Spleen (tissue), 11 donors: ENCODE results near the gene ADGRD1. TPM values are rescaled to one million over a fixed set of nuclear protein-coding genes. Genes with fewer than 3 reads are reported as not detected.

ENCODE experiments used
- DNase-seq: peaks from one replicate; pipeline ENCODE4 v3.0.0-alpha.2; 2020
- H3K27ac ChIP-seq, 8 donors: fragments of 200-600 bp; sonication (generic) in 7 of 8; 1 replicate in 4 of 8; 2 replicates in 4 of 8; pipeline versions ENCODE4 v1.5.0 to v1.8.0; 2016 to 2021; ENCODE audit warnings: inconsistent platforms in 4 of 8, mild to moderate bottlenecking in 4 of 8, moderate library complexity in 1 of 8
- H3K27me3 ChIP-seq, 7 donors: fragments of 200-600 bp; sonication (generic) in 6 of 7; replicated peaks in 1 of 7; 1 replicate in 4 of 7; 2 replicates in 3 of 7; pipeline versions ENCODE4 v1.5.0 to v1.8.0; 2016 to 2021; ENCODE audit warnings: inconsistent platforms in 3 of 7, mild to moderate bottlenecking in 1 of 7
- H3K36me3 ChIP-seq, 6 donors: fragments of 200-600 bp; sonication (generic) in 5 of 6; 1 replicate in 4 of 6; 2 replicates in 2 of 6; pipeline versions ENCODE4 v1.5.0 to v1.8.0; 2016 to 2021; ENCODE audit warnings: inconsistent platforms in 2 of 6
- H3K4me1 ChIP-seq, 6 donors: fragments of 200-600 bp; sonication (generic) in 5 of 6; 1 replicate in 3 of 6; 2 replicates in 3 of 6; pipeline versions ENCODE4 v1.5.0 to v1.8.0; 2016 to 2021; ENCODE audit warnings: inconsistent platforms in 3 of 6
- H3K4me3 ChIP-seq, 8 donors: fragments of 200-600 bp; sonication (generic) in 7 of 8; 1 replicate in 4 of 8; 2 replicates in 4 of 8; pipeline versions ENCODE4 v1.5.0 to v1.8.0; 2016 to 2021; ENCODE audit warnings: inconsistent platforms in 4 of 8, mild to moderate bottlenecking in 4 of 8, moderate library complexity in 2 of 8
- H3K9me3 ChIP-seq, 8 donors: fragments of 200-600 bp; sonication (generic) in 7 of 8; 1 replicate in 4 of 8; 2 replicates in 4 of 8; pipeline versions ENCODE4 v1.5.0 to v1.8.0; 2016 to 2021; ENCODE audit warnings: inconsistent platforms in 4 of 8
- CTCF ChIP-seq, 11 experiments: fragments of 200-600 bp in 7 of 11; fragments of 450-650 bp in 4 of 11; sonication (generic) in 4 of 11; IDR thresholded peaks in 8 of 11; conservative IDR thresholded peaks in 3 of 11; 1 replicate in 7 of 11; 2 replicates in 4 of 11; pipeline versions ENCODE4 v1.4.0 to v1.8.0; 2016 to 2021; ENCODE audit warnings: antibody characterized with exemption in 11 of 11, inconsistent platforms in 4 of 11, mild to moderate bottlenecking in 1 of 11
- POLR2A ChIP-seq, 3 donors: fragments of 450-650 bp; IDR thresholded peaks; one replicate each; pipeline ENCODE4 v1.5.1; 2017; ENCODE audit warnings: antibody characterized with exemption in 3 of 3, mild to moderate bottlenecking in 1 of 3
- POLR2AphosphoS5 ChIP-seq, 3 donors: sonication (generic); formaldehyde crosslinking; IDR thresholded peaks; one replicate each; pipeline ENCODE4 v1.5.1; 2017; ENCODE audit warnings: antibody characterized with exemption in 3 of 3
- WGBS, 5 donors: extraction: QIAGEN DNeasy Blood & Tissue Kit in 3 of 5; methylation state at CpG; one replicate each; pipeline versions ENCODE4 v1.1.5 to v1.1.7; 2013 to 2018; 5-methylcytosine and 5-hydroxymethylcytosine counted together
- intact Hi-C: fragments of 100-400 bp; cut with DNase I; formaldehyde crosslinking; loops from one replicate; pipeline ENCODE4 v1.15.0; 2023; ENCODE audit warnings: low total_unique reads
- polyA plus RNA-seq, 3 donors: library from polyadenylated mRNA; stranded (reverse); fragments of 200-250 nt; gene quantifications; one replicate each; pipeline ENCODE4 v1.2.1, GENCODE V29; 2013
- total RNA-seq, 7 donors: library from RNA; depleted of rRNA in 3 of 7; stranded (reverse); fragments of >200 nt in 3 of 7; fragmentation: NEBNext Ultra II Directional in 4 of 7; extraction: Animal tissue kit (Norgen Biotek cat#: 25700) in 4 of 7; gene quantifications; one replicate each; pipeline versions ENCODE4 v1.1.0 to v1.2.1, GENCODE V29; 2016 to 2021
- donor health status: healthy with polysubstance abuse.
- donor health status: DM: no; HTN: no; CAD: no; lungs with moderate emphysema.
- donor health status: DM: no; HTN: no; CAD: no.
- donor health status: Bipolar disorder and iron deficiency.
- donor health status: healthy.
- donor health status: DM: no; HTN: no; CAD: no.
- donor health status: DM: yes; HTN: yes; CAD: no.

Gene ADGRD1
- total and polyA plus RNA-seq, 10 donors = 0.89 to 9.7 (median 4.8) TPM

- H3K4me1 ChIP-seq = peaks cover 0 to 16% (median 9%) of the 10 kb centered on the region in 6 donors
- peak; percentile 69 for DNase-seq
- H3K9me3 ChIP-seq = no peaks in the 10 kb centered on the region
- intact Hi-C loops = no loop called here
- H3K36me3 ChIP-seq = no peaks in the 10 kb centered on the region
- WGBS, 5 donors = 16 to 30% (median 23%) methylated on average over 19 to 21 of the region's 21 CpGs
- no peak overlapping the region for H3K4me3 ChIP-seq
- TF ChIP-seq POLR2AphosphoS5 (IDR thresholded peaks at IDR 0.05) (peak in 2 of 3 donors; percentile 17 to 38), CTCF (IDR thresholded peaks at IDR 0.05 in 8 of 11, conservative IDR thresholded peaks at IDR 0.05 in 3 of 11) (no peak)
- peaks cover 0 to 35% (median 0%) of the 10 kb centered on the region in 7 donors for H3K27me3 ChIP-seq
- peak overlapping the region in 1 of 8 donors; percentile 24 for H3K27ac ChIP-seq
These were observed 139.3 kb downstream of the ADGRD1 start for GRCh38 chr12:131092901-131093603.

- H3K4me1 ChIP-seq = peaks cover 0 to 16% (median 9%) of the 10 kb centered on the region in 6 donors
- H3K27me3 ChIP-seq = peaks cover 0 to 38% (median 0%) of the 10 kb centered on the region in 7 donors
- no peaks in the 10 kb centered on the region for H3K36me3 ChIP-seq
- intact Hi-C loops = no loop called here
- TF ChIP-seq CTCF (IDR thresholded peaks at IDR 0.05 in 8 of 11, conservative IDR thresholded peaks at IDR 0.05 in 3 of 11) = no peak
- no peak for TF ChIP-seq POLR2AphosphoS5 (IDR thresholded peaks at IDR 0.05)
- no peak for TF ChIP-seq POLR2A (IDR thresholded peaks at IDR 0.05)
- no peak for DNase-seq
- H3K9me3 ChIP-seq = no peaks in the 10 kb centered on the region
- H3K27ac ChIP-seq = peak overlapping the region in 1 of 8 donors; percentile 24
- H3K4me3 ChIP-seq = no peak overlapping the region
- WGBS, 5 donors = 22 to 57% (median 39%) methylated on average over 4 to 5 of the region's 5 CpGs
These were observed 139.9 kb downstream of the ADGRD1 start for GRCh38 chr12:131093604-131093955.

- no peaks in the 10 kb centered on the region for H3K9me3 ChIP-seq
- peaks cover 0 to 16% (median 9%) of the 10 kb centered on the region in 6 donors for H3K4me1 ChIP-seq
- peak; percentile 58 for DNase-seq
- H3K4me3 ChIP-seq = no peak overlapping the region
- H3K36me3 ChIP-seq = no peaks in the 10 kb centered on the region
- H3K27ac ChIP-seq = no peak overlapping the region
- TF ChIP-seq CTCF (IDR thresholded peaks at IDR 0.05 in 8 of 11, conservative IDR thresholded peaks at IDR 0.05 in 3 of 11) = no peak
- TF ChIP-seq POLR2AphosphoS5 (IDR thresholded peaks at IDR 0.05) = no peak
- no peak for TF ChIP-seq POLR2A (IDR thresholded peaks at IDR 0.05)
- 83 to 90% (median 86%) methylated on average over 8 to 11 of the region's 11 CpGs for WGBS, 5 donors
- peaks cover 0 to 38% (median 0%) of the 10 kb centered on the region in 7 donors for H3K27me3 ChIP-seq
- intact Hi-C loops = no loop called here
These were observed 140.5 kb downstream of the ADGRD1 start for GRCh38 chr12:131093971-131094830.
